ENCODE measurements around the gene HRH4.

DNA sequence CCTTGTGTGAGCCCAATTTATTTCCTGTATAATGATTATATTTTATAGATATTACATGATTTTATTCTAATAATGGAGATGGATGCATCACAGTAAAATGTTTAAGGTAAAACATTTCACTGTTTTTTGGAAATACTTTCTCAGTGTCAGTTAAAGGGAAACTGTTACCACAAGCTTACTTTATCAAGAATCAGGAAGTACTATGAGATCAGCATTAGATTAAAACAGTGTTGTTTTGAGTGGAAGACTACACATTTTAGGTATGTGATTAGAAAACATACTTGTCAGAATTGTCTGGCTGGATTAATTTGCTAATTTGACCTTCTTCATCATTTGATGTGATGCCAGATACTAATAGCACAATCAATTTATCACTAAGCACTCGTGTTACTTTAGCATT, at the start of gene HRH4:
- no peak for TF ChIP-seq POLR2A (IDR thresholded peaks at IDR 0.05)
- no peak for TF ChIP-seq CTCF (IDR thresholded peaks at IDR 0.05)
